ENCODE data around the gene NEK7.
"Not testable (repeated sequence)": the region's sequence is repeated elsewhere in the genome, so short reads cannot be mapped to it uniquely, and the experiment has no call there.

The NEK7 gene

DNA sequence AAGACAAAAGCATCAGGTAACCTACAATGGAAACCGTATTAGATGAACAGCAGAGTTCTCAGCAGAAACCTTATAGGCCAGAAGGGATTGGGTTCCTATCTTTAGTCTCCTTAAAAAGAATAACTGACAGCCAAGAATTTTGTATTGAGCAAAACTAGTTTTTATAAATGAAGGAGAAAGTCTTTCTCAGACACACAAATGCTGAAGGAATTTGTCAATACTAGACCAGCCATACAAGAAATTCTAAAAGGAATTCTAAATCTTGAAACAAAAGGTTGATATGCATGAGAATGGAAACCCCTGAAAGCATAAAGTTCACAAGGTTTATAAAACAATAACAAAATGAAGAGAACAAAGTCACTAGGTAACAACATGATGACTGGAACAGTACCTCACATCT, 58.1 kb downstream of the NEK7 start:
- no peak for DNase-seq (ENCODE audit: low read depth, low spot score)
- TF ChIP-seq CTCF (IDR thresholded peaks at IDR 0.05; ENCODE audit: low read depth, low read length): no peak
- in situ Hi-C loops (cut with HindIII; ENCODE audit: low sequenced_read_pairs): no loop called here
- no peak overlapping the region for H3K4me3 ChIP-seq (ENCODE audit: low read depth, low read length)

- in situ Hi-C loops (cut with HindIII; ENCODE audit: low sequenced_read_pairs): no loop called here
- peak; percentile 95 for DNase-seq (ENCODE audit: low read depth, low spot score)
- TF ChIP-seq CTCF (IDR thresholded peaks at IDR 0.05; ENCODE audit: low read depth, low read length): no peak
- H3K4me3 ChIP-seq (ENCODE audit: low read depth, low read length): no peak overlapping the region
Measured at GRCh38 chr1:198220428-198220827, 63.6 kb downstream of the NEK7 start.

DNA sequence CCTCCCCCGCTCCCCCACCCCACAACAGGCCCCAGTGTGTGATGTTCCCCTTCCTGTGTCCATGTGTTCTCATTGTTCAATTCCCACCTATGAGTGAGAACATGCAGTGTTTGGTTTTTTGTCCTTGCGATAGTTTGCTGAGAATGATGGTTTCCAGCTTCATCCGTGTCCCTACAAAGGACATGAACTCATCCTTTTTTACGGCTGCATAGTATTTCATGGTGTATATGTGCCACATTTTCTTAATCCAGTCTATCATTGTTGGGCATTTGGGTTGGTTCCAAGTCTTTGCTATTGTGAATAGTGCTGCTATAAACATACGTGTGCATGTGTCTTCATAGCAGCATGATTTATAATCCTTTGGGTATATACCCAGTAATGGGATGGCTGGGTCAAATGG, 70.2 kb downstream of the NEK7 start:
- in situ Hi-C loops (cut with HindIII; ENCODE audit: low sequenced_read_pairs); DNase-seq (ENCODE audit: low read depth, low spot score); H3K4me3 ChIP-seq (ENCODE audit: low read depth, low read length): not testable (repeated sequence)

- H3K4me3 ChIP-seq (ENCODE audit: low read depth, low read length); DNase-seq (ENCODE audit: low read depth, low spot score); in situ Hi-C loops (cut with HindIII; ENCODE audit: low sequenced_read_pairs): not testable (repeated sequence)
Measured at GRCh38 chr1:198227454-198227853, 70.7 kb downstream of the NEK7 start.

GRCh38 chr1:198228925-198229324, 72.1 kb downstream of the NEK7 start:
- TF ChIP-seq CTCF (IDR thresholded peaks at IDR 0.05; ENCODE audit: low read depth, low read length): no peak
- no peak overlapping the region for H3K4me3 ChIP-seq (ENCODE audit: low read depth, low read length)
- in situ Hi-C loops (cut with HindIII; ENCODE audit: low sequenced_read_pairs): no loop called here
- DNase-seq (ENCODE audit: low read depth, low spot score): no peak

GRCh38 chr1:198231779-198232178, 75.0 kb downstream of the NEK7 start:
- in situ Hi-C loops (cut with HindIII; ENCODE audit: low sequenced_read_pairs): no loop called here
- DNase-seq (ENCODE audit: low read depth, low spot score): no peak
- H3K4me3 ChIP-seq (ENCODE audit: low read depth, low read length): no peak overlapping the region
- no peak for TF ChIP-seq CTCF (IDR thresholded peaks at IDR 0.05; ENCODE audit: low read depth, low read length)

DNA sequence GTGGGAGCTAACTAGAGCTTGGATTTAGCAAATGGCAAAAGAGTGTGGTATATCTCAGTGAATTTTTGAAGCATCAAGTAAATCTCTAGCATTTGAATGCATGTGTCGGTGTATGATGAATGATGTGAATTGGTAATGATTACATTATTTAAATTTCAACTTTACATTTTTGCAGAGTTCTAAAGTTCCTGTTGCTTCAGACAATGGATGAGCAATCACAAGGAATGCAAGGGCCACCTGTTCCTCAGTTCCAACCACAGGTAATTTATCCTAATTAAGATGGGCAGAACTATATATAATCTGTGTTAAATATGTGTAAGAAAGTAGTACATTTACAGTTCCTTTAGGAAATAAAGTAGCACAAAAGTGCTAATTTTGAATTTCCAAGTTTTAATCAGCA, 75.6 kb downstream of the NEK7 start:
- DNase-seq (ENCODE audit: low read depth, low spot score): no peak

More for the DNA sequence above, 75.6 kb downstream of the NEK7 start:
- in situ Hi-C loops (cut with HindIII; ENCODE audit: low sequenced_read_pairs): no loop called here
- no peak for TF ChIP-seq CTCF (IDR thresholded peaks at IDR 0.05; ENCODE audit: low read depth, low read length)
- H3K4me3 ChIP-seq (ENCODE audit: low read depth, low read length): no peak overlapping the region

All from astrocyte of the spinal cord (primary cell).